PC-9 (cell line): ENCODE results near the gene RNASEH2B. TPM values are rescaled to one million over a fixed set of nuclear protein-coding genes. Genes with fewer than 3 reads are reported as not detected.

ENCODE experiments used
- BruUV-seq: library from RNA; stranded (reverse); fragments of 400-500 nt; replicated peaks from 2 replicates; lab custom pipeline; 2021; lab: Mats Ljungman, UMichigan
- CTCF ChIA-PET: fragments of 300-600 bp; sonication (Branson Sonifier 250); formaldehyde crosslinking; loops from one replicate; lab custom pipeline; 2022; ENCODE audit warnings: antibody characterized with exemption; lab: Charles Lee
- POLR2A ChIA-PET: fragments of 300-600 bp; sonication (Branson Sonifier 250); formaldehyde crosslinking; loops from one replicate; lab custom pipeline; 2022; ENCODE audit warnings: antibody characterized with exemption; ENCODE audit not compliant: unreplicated experiment; lab: Charles Lee
- DNase-seq, 2 experiments: peaks; one replicate each; pipeline versions ENCODE4 v3.0.0 to v3.0.0-alpha.2; 2015 to 2022; ENCODE audit warnings: mixed read lengths in 1 of 2
- H2AFZ ChIP-seq: fragments of 200-600 bp; sonication (generic); 2 replicates; pipeline ENCODE4 v1.8.1; 2017; ENCODE audit warnings: antibody characterized with exemption
- H3F3A ChIP-seq: fragments of 200-600 bp; sonication (generic); 2 replicates; pipeline ENCODE4 v1.8.1; 2017; ENCODE audit warnings: antibody characterized with exemption, mild to moderate bottlenecking, low read depth; ENCODE audit not compliant: insufficient read depth
- H3K27ac ChIP-seq: fragments of 200-600 bp; sonication (generic); 2 replicates; pipeline ENCODE4 v1.6.1; 2016; ENCODE audit warnings: mixed run types
- H3K27me3 ChIP-seq: fragments of 200-600 bp; sonication (generic); 2 replicates; pipeline ENCODE4 v1.6.1; 2016; ENCODE audit warnings: low read depth, mixed run types; ENCODE audit not compliant: insufficient read depth
- H3K36me3 ChIP-seq: fragments of 200-600 bp; sonication (generic); 2 replicates; pipeline ENCODE4 v1.6.1; 2016; ENCODE audit warnings: low read depth, mixed run types
- H3K4me1 ChIP-seq: fragments of 200-600 bp; sonication (generic); replicated peaks from 2 replicates; pipeline ENCODE4 v1.6.1; 2016; ENCODE audit warnings: mixed run types; ENCODE audit not compliant: insufficient read depth
- H3K4me2 ChIP-seq: fragments of 200-600 bp; sonication (generic); 2 replicates; pipeline ENCODE4 v1.6.1; 2017; ENCODE audit warnings: mixed run types
- H3K4me3 ChIP-seq: fragments of 200-600 bp; sonication (generic); 2 replicates; pipeline ENCODE4 v1.6.1; 2016; ENCODE audit warnings: mixed run types
- H3K79me2 ChIP-seq: fragments of 200-600 bp; sonication (generic); 2 replicates; pipeline ENCODE4 v1.6.1; 2017; ENCODE audit warnings: low read depth, mixed run types
- H3K9me2 ChIP-seq: fragments of 200-600 bp; sonication (generic); 2 replicates; pipeline ENCODE4 v1.8.1; 2017; ENCODE audit warnings: mild to moderate bottlenecking; ENCODE audit not compliant: insufficient read depth
- H3K9me3 ChIP-seq: fragments of 200-600 bp; sonication (generic); 2 replicates; pipeline ENCODE4 v1.8.1; 2016; ENCODE audit warnings: low read depth; ENCODE audit not compliant: insufficient read depth
- H4K20me1 ChIP-seq: fragments of 200-600 bp; sonication (generic); 2 replicates; pipeline ENCODE4 v1.8.1; 2017; ENCODE audit not compliant: insufficient read depth
- EZH2 ChIP-seq: fragments of 200-600 bp; sonication (generic); IDR thresholded peaks from 2 replicates; pipeline ENCODE4 v1.8.0; 2017; ENCODE audit warnings: antibody characterized with exemption, low read depth
- intact Hi-C: fragments of 100-400 bp; cut with micrococcal nuclease; formaldehyde crosslinking; loops from one replicate; pipeline ENCODE4 v1.10.0; 2022; ENCODE audit not compliant: unreplicated experiment
- total RNA-seq: library from RNA; stranded (reverse); gene quantifications from 2 replicates; pipeline ENCODE4 v1.2.3, GENCODE V29; 2021
- TF ChIP-seq, protein P1 (sequence below): fragments of 200-600 bp; sonication (generic); conservative IDR thresholded peaks from 2 replicates; pipeline ENCODE4 v1.6.1; 2017; ENCODE audit warnings: mixed run types, antibody characterized with exemption, mild to moderate bottlenecking, moderate library complexity

The RNASEH2B gene
- total RNA-seq, 1 experiment from 2014 or later: 45.8 TPM

DNA sequence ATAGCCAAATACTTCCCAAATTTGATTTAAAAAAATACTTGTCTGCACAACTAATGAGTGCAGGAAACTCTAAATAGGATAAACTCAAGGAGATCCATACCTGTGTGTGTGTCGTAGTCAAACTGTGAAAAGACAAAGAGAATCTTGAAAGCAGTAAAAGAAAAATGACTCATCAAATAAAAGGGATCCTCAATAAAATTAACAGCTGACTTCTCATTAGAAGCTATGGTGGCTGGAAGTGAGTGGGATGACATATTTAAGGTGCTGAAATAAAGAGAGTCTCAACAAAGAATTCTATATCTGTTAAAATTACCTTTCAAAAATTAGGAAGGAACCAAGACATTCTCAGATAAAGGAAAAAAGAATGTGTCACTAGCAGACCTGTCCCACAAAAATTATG lies 13.7 kb downstream of the RNASEH2B start:
- Histone ChIP-seq H4K20me1 (no peaks in the 10 kb centered on the region), H3K4me1 (no peaks in the 10 kb centered on the region), H3K9me3 (peaks cover 34% of the 10 kb centered on the region), H3F3A (no peaks in the 10 kb centered on the region), H2AFZ (no peak overlapping the region), H3K4me3 (no peak overlapping the region), H3K79me2 (peaks cover 44% of the 10 kb centered on the region; the same call in 1 of the 2 replicates), H3K9me2 (no peaks in the 10 kb centered on the region), H3K27me3 (no peaks in the 10 kb centered on the region), H3K4me2 (no peak overlapping the region), H3K27ac (no peak overlapping the region), H3K36me3 (peaks cover 30% of the 10 kb centered on the region)
- CTCF ChIA-PET: no interaction called here
- intact Hi-C loops: no loop called here
- no peak for DNase-seq
- no TSS peak for BruUV-seq
- POLR2A ChIA-PET: no interaction called here
- TF ChIP-seq EZH2: no peak
- TF ChIP-seq, protein P1, sequence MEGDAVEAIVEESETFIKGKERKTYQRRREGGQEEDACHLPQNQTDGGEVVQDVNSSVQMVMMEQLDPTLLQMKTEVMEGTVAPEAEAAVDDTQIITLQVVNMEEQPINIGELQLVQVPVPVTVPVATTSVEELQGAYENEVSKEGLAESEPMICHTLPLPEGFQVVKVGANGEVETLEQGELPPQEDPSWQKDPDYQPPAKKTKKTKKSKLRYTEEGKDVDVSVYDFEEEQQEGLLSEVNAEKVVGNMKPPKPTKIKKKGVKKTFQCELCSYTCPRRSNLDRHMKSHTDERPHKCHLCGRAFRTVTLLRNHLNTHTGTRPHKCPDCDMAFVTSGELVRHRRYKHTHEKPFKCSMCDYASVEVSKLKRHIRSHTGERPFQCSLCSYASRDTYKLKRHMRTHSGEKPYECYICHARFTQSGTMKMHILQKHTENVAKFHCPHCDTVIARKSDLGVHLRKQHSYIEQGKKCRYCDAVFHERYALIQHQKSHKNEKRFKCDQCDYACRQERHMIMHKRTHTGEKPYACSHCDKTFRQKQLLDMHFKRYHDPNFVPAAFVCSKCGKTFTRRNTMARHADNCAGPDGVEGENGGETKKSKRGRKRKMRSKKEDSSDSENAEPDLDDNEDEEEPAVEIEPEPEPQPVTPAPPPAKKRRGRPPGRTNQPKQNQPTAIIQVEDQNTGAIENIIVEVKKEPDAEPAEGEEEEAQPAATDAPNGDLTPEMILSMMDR: no peak

DNA sequence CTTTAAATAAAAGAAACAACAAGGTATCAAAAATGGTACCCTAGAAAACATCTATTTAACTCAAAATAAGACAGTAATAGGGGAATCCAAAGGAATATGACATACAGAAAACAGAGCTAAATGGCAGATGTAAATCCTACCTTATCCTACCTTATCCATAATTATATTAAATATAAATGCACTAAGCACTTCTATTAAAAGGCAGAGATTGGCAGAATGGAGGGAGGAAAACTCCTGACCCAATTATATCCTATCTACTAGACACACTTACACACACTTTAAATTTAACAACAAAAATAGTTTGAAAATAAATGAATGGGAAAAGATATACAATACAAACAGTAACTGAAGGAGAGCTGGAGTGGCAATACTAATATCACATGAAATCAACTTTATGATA lies 14.4 kb downstream of the RNASEH2B start:
- no peak overlapping the region for H3K4me3 ChIP-seq
- no peak overlapping the region for H2AFZ ChIP-seq
- no peaks in the 10 kb centered on the region for H3K4me1 ChIP-seq
- ChIA-PET POLR2A (no interaction called here), CTCF (no interaction called here)
- no peaks in the 10 kb centered on the region for H4K20me1 ChIP-seq
- no peaks in the 10 kb centered on the region for H3K9me2 ChIP-seq
- no peaks in the 10 kb centered on the region for H3K27me3 ChIP-seq
- intact Hi-C loops: no loop called here
- no peak overlapping the region for H3K27ac ChIP-seq
- no peak overlapping the region for H3K4me2 ChIP-seq
- no TSS peak for BruUV-seq
- H3K79me2 ChIP-seq: peaks cover 39% of the 10 kb centered on the region; the same call in 1 of the 2 replicates
- peaks cover 34% of the 10 kb centered on the region for H3K9me3 ChIP-seq
- no peak for DNase-seq
- TF ChIP-seq, protein P1: no peak
- TF ChIP-seq EZH2: no peak
- no peaks in the 10 kb centered on the region for H3F3A ChIP-seq
- peaks cover 30% of the 10 kb centered on the region for H3K36me3 ChIP-seq

DNA sequence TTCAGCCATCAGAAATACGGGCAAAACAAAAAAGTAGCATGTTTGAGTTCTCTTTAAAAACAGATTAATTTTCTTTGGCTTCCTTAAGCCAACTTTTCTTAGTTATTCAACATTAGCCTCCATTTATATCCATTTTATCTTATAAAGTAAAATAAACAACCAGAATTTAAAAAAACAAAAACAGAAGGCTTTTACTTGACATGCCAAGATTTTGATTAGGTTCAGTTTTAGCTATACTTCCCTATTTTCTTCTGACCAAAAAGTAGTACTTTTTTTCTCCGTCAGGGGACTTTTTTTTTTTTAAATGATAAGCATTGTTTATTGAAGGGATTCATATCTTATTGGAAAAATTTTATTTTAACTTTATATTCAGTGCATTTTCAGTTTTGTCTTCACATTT lies 18.1 kb downstream of the RNASEH2B start:
- no peak overlapping the region for H3K4me3 ChIP-seq
- TF ChIP-seq, protein P1: no peak
- TF ChIP-seq EZH2: no peak
- H3K27ac ChIP-seq: no peak overlapping the region
- peaks cover 16% of the 10 kb centered on the region; the same call in 1 of the 2 replicates for H3K79me2 ChIP-seq
- BruUV-seq: no TSS peak
- ChIA-PET CTCF (no interaction called here), POLR2A (no interaction called here)
- peaks cover 22% of the 10 kb centered on the region; the same call in 1 of the 2 replicates for H3K36me3 ChIP-seq
- DNase-seq: no peak
- H3K9me3 ChIP-seq: peaks cover 16% of the 10 kb centered on the region; the same call in 1 of the 2 replicates
- H3K4me2 ChIP-seq: no peak overlapping the region
- no peaks in the 10 kb centered on the region for H4K20me1 ChIP-seq
- no peaks in the 10 kb centered on the region for H3F3A ChIP-seq
- intact Hi-C loops: no loop called here
- H3K27me3 ChIP-seq: no peaks in the 10 kb centered on the region
- H3K9me2 ChIP-seq: no peaks in the 10 kb centered on the region
- H3K4me1 ChIP-seq: no peaks in the 10 kb centered on the region
- H2AFZ ChIP-seq: no peak overlapping the region
